Brain microvascular endothelial cell (primary cell): ENCODE measurements around the gene ADARB2.

Source experiments
- DNase-seq: peaks from one replicate; pipeline ENCODE4 v3.0.0-alpha.2; 2020
- H3K27ac ChIP-seq: fragments of 250-450 bp; sonication (Bioruptor Pico); 2 replicates; pipeline ENCODE4 v1.5.1; 2020; ENCODE audit warnings: mild to moderate bottlenecking, moderate library complexity
- H3K27me3 ChIP-seq: fragments of 250-450 bp; sonication (Bioruptor Pico); replicated peaks from 2 replicates; pipeline ENCODE4 v1.5.1; 2020; ENCODE audit warnings: mild to moderate bottlenecking
- H3K36me3 ChIP-seq: fragments of 250-450 bp; sonication (Bioruptor Pico); replicated peaks from 2 replicates; pipeline ENCODE4 v1.5.1; 2020; ENCODE audit warnings: mild to moderate bottlenecking
- H3K4me3 ChIP-seq: 2 replicates; pipeline ENCODE4 v1.5.1; 2011; ENCODE audit warnings: low read depth, mild to moderate bottlenecking, control low read depth, low read length, moderate library complexity
- in situ Hi-C: cut with HindIII; loops from 2 replicates; pipeline ENCODE4 v1.10.0; 2017; ENCODE audit warnings: low sequenced_read_pairs, low pct_ligation_motif_present
- TF ChIP-seq, protein P1 (sequence below): IDR thresholded peaks from 2 replicates; pipeline ENCODE4 v1.5.1; 2011; ENCODE audit warnings: low read depth, mild to moderate bottlenecking, moderate library complexity, low read length, control low read depth, inconsistent platforms; ENCODE audit errors: missing control alignments

The ADARB2 gene

DNA sequence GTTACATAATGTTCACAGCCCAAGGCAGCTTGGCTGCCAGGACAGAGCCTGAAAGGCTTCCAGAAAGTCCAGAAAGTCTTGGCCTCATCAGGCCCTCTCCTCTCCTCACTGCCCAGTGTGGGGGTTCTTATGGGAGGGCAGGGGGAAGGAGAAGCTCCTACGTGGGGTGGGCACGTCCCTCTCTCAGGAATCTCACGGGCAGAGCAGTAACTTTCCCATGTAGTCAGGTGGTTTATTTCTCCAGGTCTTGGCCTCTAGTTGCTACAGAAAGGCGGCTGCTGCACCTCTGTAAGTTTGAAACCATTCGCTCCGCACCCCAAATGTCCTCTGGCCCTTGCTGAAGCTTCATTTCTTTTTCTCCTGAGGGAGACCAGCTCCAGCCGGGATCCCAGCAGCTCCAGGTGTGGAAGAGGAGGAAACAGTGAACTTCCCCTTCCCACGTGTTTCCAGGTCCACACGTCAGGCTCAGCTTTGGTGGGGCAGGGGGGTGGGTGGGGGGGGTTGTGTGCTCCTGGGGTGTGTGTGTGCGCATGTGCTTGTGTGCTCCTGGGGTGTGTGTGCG, 360.9 kb downstream of the ADARB2 start:
- no peak for DNase-seq
- Histone ChIP-seq H3K36me3 (no peaks in the 10 kb centered on the region), H3K27me3 (no peaks in the 10 kb centered on the region), H3K27ac (no peak overlapping the region), H3K4me3 (no peak overlapping the region)
- in situ Hi-C loops, result no loop called here
- TF ChIP-seq, protein P1, sequence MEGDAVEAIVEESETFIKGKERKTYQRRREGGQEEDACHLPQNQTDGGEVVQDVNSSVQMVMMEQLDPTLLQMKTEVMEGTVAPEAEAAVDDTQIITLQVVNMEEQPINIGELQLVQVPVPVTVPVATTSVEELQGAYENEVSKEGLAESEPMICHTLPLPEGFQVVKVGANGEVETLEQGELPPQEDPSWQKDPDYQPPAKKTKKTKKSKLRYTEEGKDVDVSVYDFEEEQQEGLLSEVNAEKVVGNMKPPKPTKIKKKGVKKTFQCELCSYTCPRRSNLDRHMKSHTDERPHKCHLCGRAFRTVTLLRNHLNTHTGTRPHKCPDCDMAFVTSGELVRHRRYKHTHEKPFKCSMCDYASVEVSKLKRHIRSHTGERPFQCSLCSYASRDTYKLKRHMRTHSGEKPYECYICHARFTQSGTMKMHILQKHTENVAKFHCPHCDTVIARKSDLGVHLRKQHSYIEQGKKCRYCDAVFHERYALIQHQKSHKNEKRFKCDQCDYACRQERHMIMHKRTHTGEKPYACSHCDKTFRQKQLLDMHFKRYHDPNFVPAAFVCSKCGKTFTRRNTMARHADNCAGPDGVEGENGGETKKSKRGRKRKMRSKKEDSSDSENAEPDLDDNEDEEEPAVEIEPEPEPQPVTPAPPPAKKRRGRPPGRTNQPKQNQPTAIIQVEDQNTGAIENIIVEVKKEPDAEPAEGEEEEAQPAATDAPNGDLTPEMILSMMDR, result no peak

DNA sequence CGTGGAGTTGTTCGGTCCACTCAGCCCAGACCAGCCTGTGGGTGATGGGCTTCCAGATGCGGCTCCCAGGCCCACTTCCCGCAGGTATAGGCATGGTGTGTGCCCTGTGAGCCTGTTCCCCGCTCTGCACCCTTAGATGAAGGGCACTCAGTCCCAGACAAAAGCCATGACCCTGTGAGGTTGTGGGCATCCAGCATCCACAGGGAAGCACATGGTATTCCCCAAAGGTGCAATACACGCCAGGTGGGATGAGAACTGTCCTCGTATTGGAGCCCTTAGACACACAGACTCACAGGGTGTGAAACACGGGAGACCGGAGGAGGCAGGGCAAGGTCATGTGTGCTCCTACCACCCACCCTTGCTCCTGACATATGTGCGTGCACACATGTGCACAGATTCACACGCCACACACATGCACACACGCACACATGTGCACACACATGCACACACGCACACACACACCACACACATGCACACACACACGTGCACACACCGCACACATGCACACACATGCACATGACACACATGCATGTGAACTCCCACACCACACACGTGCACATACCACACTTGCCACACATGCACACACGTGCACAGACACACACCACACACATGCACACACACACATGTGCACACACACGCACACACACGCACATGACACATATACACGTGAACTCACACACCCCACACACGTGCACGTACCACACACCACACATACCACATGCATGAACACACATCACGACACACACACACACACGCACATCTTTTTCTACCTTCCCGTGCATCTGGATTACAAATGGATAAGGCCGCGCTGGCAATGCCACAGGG, 361.8 kb downstream of the ADARB2 start:
- in situ Hi-C loops, result no loop called here
- no peaks in the 10 kb centered on the region for H3K36me3 ChIP-seq
- no peak for DNase-seq
- H3K4me3 ChIP-seq, result no peak overlapping the region
- TF ChIP-seq, protein P1, result no peak
- no peaks in the 10 kb centered on the region for H3K27me3 ChIP-seq
- H3K27ac ChIP-seq, result no peak overlapping the region

DNA sequence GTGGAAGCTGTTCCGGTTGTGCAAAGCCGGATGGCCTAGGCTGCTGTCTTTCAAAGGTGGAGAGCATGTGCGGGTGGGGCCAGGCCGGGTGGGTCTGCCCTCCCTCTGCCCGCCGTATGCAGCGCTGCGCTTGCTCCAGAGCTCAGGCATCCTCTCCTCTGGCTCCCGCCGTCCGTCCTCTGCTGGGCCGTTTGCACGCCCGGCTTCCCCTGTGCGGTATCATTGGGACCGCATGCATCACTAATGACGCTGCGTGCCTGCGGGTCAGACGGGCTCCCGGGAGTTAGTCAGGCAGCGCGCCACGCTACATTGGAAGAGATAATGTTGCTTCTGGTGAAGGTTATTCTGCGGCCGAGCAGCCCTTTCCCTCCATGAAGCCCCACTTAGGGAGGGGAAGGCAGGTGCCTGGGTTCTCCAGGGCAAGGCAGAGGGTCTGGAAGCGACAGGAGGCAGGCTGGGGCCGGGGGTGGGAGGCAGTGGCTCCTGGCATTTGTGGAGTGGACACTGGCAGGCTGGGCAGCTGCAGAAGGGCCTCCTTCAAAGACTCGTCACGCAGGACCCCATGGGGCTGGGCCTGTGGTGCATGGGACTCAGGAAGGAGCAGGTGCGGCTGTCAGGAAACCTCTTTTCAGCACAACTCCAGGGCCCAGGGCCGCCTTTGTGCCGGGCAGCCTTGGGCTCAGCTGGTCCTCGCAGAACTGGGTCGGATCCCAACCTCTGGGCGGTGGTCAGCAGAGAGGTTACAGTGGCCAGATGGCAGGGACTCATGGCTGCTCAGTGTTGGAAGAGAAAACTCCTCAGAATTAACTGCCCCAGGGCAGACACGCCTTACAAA, 362.6 kb downstream of the ADARB2 start:
- TF ChIP-seq, protein P1, result no peak
- in situ Hi-C loops, result no loop called here
- no peaks in the 10 kb centered on the region for H3K27me3 ChIP-seq
- DNase-seq, result no peak
- H3K27ac ChIP-seq, result no peak overlapping the region
- no peak overlapping the region for H3K4me3 ChIP-seq
- no peaks in the 10 kb centered on the region for H3K36me3 ChIP-seq

DNA sequence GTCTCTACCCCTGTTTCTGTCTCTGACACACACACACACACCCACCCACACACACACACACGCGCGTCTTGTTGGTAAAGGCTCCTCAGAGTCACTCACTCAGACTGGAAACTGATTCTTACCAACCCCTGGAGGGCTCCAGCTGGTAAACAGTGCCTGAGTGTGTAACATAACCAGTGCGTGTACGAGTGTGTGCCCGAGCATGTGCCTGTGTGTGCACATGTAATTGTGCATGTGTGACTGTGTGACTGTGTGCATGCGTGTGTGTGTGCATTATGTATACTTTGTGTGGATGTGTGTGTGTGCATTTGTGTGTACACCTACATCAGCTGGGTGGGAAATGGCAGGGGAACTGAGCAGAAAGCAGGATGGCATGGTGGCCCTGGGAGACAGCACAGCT, 364.0 kb downstream of the ADARB2 start:
- Histone ChIP-seq H3K27me3 (no peaks in the 10 kb centered on the region), H3K27ac (no peak overlapping the region), H3K4me3 (no peak overlapping the region), H3K36me3 (no peaks in the 10 kb centered on the region)
- in situ Hi-C loops, result no loop called here
- DNase-seq, result no peak
- TF ChIP-seq, protein P1, result no peak

DNA sequence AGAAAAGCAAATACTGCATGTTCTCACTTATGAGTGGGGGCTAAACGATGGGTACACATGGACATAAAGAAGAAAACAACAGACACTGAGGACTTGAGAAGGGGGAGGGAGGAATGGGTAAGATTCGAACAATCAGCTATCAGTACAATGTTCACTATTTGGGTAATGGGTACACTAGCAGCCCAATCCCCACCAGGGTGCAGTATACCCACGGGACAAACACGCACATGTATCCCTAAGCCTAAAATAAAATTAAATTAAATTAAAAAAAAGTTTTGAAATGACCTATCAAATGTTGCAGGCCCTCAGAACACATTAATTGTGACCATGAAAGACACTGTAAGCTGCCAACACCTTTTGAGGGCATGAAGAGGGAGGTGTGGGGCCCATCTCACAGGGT, 365.1 kb downstream of the ADARB2 start:
- Histone ChIP-seq H3K27me3 (no peaks in the 10 kb centered on the region), H3K27ac (no peak overlapping the region), H3K36me3 (no peaks in the 10 kb centered on the region), H3K4me3 (no peak overlapping the region)
- TF ChIP-seq, protein P1, result no peak
- DNase-seq, result no peak
- in situ Hi-C loops, result no loop called here
